GM04504 (cell line): ENCODE results near the gene NECTIN1.

Source experiments
- DNase-seq: peaks from one replicate; pipeline ENCODE4 v3.0.0-alpha.2; 2012; ENCODE audit warnings: low read depth

The NECTIN1 gene

DNA sequence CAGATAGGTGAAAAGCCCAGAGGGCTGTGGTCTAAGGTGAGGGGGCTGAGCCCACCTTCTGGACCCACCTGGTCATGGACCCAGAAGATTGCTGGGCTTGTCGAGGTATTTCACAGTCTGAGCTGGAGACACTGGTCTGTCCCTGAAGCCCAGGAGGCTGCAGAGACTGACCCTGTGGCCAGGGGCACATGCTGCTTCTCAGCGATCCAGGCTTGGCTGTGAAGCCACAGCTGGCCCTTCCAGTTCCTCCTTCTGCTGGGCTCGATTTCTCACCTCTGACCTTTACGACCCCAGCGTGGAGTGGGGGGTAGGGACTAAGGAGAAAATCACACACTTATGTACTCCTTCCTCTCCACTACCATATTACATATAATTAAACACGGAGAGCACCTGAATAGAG lies 88.5 kb downstream of the NECTIN1 start:
- DNase-seq: no peak

DNA sequence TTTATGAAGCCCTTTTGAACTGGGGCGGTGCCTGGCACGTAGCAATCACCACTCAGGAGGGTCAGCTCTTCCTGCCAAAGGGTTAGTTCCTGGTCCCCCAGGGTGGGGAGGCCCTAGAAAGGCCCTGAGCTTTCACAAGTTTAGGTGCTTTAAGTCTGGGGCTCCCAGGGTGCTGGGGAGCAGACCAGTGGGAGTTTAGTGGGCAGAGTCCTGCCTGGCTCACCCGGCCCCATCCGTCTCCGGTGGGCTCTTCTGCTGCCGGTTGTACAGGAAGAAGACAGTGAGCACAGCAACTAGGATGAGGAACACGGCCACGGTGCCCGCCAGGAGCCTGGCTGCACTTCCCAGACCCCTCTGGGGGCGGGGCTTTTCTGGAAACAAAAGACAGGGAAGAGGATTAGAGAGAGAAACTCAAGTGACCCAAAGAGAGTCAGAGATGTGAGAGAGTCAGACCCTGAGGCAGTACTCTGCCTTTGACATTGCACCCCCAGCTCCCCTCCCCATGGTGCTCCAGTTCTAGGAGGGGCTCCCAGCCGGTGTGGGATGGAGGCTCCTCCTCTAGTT lies 89.3 kb downstream of the NECTIN1 start:
- no peak for DNase-seq

DNA sequence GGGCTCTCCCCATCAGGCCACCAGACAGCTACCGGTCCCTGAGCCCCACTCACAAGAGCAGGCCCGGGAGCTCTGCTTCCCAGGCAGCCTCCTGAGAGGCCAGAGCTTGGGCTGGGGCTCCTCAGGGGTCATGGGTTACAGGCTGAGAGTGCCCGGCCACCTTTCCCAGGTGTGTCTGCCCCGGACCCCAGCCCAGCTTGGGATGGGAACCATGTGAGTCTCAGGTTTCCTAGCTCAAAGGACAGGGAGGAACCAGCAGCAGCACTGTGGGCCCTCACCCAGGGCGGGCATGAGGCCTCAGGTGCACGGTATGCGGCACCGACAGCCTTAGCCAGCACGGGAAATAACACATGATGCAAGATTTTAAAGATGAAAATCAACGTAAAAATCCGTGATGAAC lies 90.1 kb downstream of the NECTIN1 start:
- DNase-seq: no peak

DNA sequence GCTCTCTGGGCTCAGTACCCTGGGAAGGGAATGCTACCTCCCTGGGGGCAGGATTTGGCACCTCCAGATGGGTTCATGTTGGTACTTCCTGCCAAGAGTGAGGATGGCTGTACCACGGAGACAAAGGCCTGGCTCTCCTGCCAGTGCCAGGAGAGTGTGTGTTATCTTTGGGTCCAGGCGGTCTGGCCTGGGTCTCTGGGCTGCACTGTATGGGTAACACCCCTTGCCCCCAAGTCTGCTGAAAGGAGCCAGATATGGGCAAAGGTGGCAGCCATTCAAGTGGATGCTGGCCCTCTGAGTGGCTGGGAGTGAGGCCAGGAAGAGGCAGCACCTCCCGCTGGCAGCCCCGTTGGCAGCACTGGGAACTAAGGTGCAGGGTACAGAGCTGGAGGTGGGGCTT lies 91.5 kb downstream of the NECTIN1 start:
- DNase-seq: no peak

DNA sequence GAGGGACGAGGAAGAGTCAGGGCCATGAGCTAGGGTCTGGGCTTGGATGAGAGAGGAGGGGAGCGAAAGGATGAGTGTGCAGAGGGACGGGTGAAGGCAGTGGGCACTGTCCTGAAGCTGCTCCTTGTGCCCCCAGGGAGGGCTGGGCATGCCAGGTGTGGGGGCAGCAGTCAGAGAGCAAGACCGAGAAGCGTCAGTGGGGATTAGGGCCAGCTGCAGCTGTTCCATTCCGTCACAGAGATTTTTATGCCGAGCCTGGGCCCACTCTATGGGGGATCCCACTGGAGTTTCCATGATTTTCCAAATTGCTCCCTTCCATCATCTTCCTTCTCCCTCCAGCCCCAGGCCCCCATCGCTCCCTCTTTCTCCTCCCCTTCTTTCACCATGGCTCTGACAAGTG lies 93.2 kb downstream of the NECTIN1 start:
- DNase-seq: no peak

DNA sequence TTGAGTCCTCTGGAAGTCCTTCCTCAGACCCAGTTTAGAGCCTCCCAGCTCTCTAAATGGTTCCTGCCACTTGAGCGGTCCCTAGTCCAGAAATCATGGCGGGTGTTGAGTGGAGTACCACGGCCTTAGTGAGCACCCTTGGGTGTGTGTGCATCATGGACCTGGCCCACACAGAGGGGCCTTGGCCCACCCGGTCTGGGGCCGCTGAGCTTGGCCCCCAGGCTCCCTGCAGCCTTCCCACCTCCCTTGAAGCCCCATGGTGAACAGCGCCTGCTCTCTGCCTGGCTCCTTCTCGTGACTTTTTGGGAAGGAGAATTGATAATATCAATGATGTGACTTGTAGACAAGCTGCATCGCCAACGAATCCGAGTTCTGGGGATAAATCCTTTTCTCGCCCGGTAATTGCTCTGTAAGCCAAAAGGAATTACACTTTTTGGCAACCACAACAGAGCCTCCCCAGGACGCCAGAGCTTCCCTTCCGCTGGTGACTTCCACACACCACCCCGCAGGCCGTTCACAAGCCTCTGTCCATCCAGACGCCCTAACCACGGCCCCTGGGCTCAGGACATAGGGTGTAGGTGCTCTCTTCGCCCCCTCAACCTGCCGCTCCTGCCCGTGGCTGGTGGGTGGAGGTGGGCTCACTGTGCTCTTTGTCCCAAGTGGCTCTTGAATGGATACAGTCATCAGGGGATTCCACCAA lies 93.8 kb downstream of the NECTIN1 start:
- DNase-seq: no peak

DNA sequence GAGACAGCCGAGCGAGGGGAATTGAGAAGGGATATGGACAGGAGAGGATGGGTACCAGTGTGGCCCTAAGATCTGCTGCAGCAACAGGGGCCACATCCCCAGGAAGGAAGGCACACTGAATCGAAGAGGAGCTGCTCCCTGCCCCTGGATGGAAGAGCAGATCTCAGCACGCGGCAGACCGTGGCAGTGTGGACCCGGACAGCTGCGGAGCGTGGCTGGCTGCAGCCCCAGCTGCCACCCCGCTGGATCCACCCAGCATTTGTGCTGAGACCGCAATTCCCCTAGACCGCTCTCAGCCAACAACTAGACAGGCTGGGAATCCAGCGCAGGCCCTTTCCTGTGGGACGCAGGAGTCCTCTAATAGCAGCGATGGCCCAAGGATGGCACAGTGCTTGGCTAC lies 94.7 kb downstream of the NECTIN1 start:
- no peak for DNase-seq

DNA sequence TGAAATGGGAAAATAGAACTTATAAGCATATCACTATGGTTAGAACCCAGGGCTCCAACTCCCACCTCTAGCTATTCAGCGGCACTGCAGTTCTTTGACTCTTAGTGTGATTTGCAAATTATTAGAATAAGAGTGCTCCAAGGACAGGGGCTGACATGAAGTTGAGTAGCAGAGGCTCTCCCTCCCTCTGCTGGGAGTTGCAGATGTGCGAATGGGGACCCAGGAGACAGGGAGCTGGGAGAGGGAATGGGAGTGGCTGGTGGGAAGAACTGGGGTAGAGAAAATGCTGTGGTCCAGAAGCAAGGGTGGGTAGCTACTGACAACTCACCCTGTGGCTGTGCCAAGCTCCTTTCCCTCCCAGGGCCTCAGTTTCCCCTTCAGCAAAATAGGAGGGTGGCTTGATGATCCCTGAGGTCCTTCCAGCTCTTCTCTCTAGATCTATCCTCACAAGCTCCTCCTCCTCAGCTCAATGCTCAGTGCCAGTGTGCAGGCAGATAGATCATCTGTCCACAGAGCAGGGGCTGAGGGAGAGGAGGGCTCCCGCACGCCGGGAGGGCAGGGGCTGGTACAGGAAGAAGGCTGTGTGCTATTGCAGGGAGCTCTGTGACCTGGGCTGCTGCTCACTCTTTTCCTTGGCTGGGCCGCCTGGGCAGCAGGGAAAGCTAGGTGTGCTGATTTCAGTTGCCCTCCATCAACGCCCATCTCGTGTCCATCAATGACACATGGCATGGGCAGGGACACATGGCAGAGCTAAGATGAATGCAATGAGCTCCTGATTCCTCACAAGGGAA lies 99.0 kb downstream of the NECTIN1 start:
- no peak for DNase-seq

DNA sequence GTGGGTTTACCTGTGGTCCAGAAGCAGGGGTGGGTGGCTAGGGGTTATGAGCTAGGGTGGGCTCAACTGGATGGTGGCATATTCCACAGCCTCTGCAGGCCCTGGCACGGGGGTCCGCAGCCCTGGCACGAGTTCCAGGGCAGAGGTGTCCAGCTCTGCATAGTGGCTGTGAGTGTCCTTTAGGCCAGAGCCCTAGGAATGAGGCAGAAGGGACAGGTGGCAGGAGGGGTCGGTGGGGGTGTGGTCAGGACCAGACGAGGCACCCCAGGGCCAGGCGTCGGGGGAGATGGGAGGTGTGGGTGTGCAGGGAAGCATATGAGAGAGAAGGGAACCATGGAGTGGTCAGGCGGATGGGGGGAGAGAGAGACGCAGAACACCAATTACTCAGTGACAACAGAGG lies 99.9 kb downstream of the NECTIN1 start:
- DNase-seq: no peak

DNA sequence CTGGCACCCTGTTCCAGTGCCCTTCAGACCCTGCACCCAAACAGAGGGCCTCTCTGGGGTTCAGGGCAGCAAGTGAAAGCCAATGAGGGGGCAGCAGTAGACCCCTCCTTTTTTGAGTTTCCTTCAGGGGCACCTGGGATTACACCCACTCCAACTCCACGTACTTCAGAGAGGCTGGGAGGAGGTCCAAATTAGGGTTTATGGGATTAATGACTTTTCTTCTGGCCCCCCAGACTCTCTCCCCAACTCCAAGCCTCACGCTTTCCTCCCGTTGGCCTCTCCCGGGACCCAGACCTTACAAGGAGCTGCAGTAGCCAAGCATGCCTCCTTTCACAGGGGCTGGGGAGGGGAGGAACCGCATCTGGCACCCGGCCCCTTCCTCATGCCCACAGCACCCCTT lies 101.7 kb downstream of the NECTIN1 start:
- no peak for DNase-seq

DNA sequence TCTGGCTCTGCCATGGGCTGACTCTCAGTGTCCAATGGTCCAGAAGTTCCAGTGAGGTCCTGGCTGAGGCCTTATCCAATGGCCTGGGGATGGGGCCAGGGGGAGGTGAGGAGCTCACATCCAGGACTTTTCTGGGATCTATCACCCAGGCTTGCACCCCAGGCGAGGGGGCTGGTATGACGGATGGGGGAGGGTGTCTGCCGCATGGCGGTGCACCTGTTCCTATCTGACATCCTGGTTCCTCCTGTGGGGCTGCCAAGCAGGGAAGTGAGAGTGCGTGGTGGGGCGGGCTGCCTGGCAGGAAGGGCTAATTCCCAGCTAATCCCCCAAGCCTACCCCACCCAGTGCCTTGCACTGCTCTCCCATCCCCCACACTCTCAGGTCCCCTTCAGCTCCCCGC lies 102.1 kb downstream of the NECTIN1 start:
- DNase-seq: no peak

DNA sequence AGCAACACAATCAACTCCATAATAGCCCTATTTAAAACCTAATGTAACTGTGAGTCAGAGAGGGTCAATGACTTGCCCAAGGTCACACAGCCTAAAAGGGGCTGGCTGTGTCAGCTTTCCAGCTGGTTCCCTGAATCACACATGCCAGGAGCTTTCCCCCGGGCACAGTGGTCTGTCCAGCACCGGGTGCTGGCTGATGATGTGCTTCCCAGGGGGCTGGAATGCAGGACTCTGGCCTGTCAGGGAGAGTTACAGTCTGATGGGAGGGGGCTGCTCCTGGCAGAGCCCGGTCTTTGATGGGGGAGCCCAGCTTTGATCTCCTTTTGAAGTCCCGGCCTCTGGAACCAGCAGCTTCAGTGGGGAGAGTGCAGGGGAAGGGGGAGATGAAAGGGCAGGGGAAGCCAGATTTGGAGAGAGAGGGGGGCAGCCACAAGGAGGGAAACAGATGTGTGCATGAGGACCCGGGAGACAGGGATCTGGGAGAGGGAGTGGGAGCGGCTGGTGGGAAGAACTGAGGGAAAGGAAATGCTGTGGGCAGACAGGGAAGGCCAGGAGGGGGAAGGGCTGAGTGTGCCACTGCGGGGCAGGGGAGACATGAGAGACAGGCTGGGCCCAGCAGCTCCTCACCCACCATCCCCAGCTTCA lies 102.7 kb downstream of the NECTIN1 start:
- no peak for DNase-seq

DNA sequence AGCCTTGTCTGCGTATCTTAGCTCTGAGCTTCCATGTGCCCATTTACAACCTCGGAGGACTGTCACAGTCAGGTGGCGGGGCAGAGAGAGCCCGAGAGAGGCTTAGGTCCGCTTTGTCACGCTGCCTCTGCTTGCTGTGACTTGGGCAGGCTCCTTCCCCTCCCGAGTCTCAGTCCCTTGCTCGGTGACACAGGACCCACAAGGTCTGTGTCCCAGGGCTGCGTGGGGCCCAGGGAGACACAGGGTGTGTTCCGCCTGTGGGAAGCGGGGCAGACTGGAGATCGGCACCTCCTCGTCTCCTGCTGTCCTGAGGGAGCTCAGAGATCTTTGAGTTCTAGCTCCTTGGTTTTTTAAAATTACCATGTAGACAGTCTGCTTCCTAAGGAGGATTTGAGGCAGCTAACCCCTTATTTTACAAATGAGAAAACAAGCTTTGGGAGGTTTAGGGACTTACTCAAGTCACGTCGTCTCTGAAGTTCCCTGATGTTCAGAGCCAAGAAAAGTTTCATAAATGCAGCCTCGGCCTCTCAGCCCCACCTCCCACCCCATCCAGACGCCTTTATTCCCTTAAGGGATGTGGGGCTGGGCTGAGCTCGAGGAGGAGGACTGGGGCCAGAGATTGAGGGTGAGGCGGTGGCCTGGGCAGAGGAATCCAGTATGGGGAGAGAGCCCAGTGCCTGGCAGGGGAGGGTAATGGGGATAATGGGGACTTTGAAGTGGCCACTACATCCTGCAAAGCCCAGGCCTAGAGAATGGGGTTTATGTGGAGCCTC lies 103.6 kb downstream of the NECTIN1 start:
- DNase-seq: no peak

DNA sequence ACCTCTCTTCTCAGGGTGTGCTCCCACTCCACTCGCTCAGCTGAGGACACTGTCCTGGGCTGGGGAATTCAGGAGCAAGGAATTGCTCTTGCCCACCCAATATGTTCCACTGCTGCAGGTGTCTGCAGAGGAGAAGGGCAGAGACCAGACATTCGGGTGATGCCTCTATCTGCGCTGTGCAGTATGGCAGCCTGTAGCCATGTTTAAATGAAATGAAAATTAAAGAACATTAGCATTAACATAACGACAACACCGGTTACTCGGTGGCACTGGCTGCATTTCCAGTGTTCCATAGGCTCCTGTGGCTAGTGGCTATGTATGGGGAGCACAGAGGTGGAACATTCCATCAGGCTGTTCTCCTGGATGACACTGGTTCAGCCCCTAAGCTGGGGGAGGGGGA lies 104.4 kb downstream of the NECTIN1 start:
- DNase-seq: no peak

DNA sequence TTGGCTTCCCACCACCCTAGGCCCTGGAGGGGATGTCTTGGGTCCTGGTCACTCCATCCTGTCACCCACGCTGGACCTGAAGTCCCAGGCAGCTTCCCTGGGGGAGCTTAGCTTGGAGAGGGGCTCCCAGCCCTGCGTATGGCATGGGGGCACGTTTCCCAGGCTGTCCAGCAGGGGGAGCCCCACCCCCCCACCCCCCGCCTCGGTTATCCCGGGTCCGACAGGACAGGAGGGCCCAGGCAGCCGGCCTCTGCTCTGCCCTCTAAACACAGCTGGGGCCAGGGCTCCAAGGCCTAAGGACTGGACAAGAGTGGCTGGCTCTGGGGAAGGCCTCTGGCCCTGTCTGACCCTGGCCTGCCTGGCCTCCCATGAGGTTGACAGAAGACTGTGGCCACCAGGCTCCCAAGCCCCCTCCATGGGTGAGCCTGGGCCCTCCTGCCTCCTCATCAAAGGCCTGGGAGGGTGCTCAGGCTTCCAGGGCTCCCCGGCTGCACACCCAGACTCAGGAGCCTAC lies 104.8 kb downstream of the NECTIN1 start:
- DNase-seq: no peak

DNA sequence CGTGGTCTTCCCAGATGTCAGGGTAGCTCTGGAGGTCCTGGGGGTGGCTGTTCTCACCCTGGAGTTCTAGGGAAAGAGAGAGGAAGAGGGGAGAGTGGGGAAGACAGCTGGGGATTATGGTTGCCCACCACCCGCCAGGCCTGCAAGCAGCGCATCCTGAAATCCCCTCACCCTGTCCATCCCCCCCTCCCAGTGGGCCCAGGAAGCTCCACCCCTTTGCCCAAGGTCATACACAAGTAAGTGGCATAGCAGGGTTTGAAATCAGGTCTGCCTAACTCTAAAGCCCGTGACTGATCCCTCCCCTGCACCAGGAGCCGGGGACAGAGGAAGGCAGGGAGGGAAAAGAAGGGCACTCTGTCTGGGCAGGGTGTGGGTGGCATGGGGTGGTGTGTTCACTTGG lies 105.3 kb downstream of the NECTIN1 start:
- no peak for DNase-seq

DNA sequence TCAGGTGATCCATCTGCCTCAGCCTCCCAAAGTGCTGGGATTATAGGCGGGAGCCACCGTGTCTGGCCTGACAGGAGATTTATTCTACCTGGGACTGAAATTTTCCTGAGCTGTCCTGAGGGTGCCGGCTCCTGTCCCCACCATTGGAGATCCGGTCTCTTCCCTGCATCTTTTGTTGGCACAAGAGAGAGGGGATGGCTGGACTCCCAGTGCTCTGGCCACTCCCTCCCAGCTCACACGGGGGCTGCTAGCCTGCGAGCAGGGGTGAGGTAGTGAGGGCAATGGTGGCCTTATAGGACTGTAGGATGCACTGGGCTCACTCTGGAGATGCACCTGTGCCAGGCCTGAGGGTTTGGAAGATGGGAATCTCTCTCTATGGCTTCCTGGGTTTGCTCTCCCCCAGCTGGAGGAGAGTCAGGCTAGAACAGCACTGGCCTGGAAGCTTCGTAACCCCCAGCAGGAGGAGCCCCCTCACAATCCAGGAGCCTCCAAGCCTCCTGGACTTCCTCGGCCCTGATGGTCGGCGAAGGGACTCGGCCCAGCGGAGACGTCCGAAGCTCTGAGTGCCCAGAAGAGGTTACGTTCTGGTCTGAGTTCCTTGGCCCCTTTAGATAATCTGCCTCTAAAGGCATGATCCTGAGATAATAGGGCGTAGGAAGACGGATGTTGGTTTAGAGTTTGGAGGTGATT lies 106.4 kb downstream of the NECTIN1 start:
- no peak for DNase-seq

DNA sequence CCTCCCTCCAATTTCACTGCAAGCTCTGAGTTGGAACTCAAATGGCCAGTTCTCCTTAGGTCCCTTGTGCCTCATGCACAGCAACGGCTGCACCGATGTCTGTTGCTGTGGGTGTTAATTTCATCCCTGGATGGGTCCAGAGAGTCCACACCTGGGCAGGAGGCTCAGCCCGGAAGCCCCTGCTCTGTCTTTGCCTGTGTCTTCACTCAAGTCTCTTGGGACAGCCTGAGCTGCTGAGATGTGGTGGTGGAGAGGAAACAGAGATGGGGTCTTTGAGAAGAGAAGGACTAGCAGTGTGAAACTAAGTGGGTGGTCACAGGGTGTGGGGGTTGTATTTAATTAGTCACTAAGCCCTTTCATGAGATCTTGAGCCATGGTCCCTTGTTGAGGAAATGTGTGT lies 109.3 kb downstream of the NECTIN1 start:
- no peak for DNase-seq

DNA sequence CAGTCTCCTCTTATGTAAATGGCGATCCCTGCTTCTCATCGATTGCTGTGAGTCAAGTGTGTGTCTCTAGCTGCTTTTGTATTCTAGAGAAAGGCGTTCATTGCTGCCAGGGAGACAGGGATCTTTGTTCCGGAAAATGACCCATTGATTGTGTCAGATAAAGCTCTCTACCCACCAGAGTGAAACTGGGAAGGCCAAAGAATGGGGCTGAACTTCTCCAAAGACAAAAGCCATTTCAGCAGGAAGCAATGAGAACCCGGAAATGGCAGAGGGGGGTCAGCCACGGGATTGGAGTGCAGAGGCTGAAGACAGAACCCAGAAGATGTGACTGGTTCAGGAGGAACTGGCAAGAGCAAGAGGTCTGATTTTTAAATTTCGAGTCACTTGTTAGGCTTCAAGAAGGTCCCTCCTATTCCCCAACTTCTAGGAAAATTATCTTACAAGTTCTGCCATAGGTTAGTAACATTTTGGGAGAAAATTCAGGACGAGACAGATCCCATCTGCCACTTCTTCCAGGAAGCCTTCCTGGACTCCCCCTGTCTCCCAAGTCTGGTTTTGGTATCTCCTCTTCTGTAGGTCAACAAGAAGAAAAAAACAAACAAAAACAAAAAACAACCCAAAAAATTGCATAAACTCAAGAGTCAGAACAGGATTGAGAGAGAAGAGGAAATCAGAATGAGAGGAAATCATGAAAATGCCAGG lies 110.6 kb downstream of the NECTIN1 start:
- DNase-seq: no peak

DNA sequence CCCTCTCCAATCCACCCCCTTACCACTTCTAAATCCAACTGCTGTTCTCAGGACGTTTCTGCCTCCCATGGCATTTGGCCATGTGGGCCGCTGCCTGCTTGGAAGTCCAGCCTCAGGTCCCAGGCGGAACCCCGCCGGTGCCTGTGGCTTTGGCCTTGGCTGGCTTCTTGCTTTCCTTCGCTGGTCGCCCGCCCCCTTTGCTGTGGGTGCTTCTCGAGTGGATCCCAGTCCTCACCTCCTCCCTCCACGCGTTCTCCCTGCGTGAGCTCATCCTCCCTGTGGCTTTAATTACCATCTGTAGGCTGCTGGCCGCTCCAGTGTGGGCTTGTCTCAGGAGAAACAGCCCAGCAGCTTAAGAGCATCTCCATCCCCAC lies 111.7 kb downstream of the NECTIN1 start:
- no peak for DNase-seq
